Posterior vena cava (tissue), 2 donors: Measurements from ENCODE around the gene C1orf94. TPM values are rescaled to one million over a fixed set of nuclear protein-coding genes. Genes with fewer than 3 reads are reported as not detected.
A peak's percentile ranks its signal among the peaks of the same experiment; 100 is the strongest.
"Not testable (repeated sequence)": the region's sequence is repeated elsewhere in the genome, so short reads cannot be mapped to it uniquely, and the experiment has no call there.

Experiments
- DNase-seq: peaks from one replicate; pipeline ENCODE4 v3.0.0-alpha.2; 2020; ENCODE audit warnings: low spot score
- intact Hi-C, 2 donors: fragments of 100-400 bp; cut with DNase I; formaldehyde crosslinking; loops; one replicate each; pipeline versions ENCODE4 v1.14.1 to v1.14.2; 2022 to 2023
- total RNA-seq, 2 donors: library from RNA; stranded (reverse); fragmentation: NEBNext Ultra II Directional; extraction: Animal tissue kit (Norgen Biotek cat#: 25700); gene quantifications; one replicate each; pipeline ENCODE4 v1.2.1, GENCODE V29; 2021
- donor health status: DM: yes; HTN: yes; CAD: no.
- donor health status: DM: yes; HTN: yes; CAD: no.

Gene C1orf94
- total RNA-seq, 2 donors from 2014 or later, result not detected

DNA sequence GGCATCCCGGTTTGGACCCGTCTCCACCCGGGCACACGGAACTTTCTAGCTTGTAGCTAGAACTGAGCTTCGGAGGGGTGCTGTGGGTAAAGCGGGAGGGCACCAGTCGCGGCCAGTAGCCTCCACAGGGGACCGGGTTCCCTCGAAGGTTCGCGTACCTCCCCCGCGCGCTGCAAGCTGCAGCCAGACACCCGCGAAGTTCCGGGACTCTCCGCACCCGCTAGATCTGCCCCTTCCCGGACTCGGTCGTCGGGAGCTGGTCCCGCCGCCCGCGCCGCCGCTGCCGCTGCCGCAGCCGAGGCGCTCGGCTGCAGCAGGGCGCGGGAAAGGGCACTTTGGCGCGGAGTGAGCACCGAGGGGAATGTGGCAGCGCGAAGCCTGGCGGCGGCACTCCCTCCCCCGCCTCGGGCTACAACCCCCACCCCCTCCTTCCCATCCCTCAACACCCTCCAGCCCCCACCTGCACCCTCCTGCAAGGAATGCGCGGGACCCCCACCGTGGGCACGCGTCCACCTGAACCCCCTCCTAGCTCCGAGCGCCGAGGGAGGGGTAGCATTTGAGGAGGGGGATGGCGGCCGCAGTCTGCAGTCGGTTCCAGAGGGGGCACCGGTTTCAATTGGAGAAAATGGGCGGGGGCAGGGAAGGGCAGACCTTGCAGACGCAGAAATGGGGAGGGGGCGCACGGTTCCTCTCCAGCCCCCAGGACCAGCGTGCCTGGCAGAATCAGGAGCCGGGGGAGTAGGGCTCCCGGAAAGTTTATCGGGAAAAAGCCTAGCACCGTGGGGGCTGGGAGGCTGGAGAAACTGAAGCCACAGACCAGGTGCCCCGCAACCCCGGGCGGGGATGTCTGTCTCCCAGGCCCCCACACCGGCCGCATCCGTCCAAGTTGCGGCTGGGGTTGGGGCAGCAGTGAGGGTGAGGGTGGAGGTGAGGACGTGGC lies 12.6 kb upstream of the C1orf94 start:
- intact Hi-C loops, result loop anchor here (5.0 to 10.0 kb wide), 2 partner anchors 427 to 529 kb away; no protein-coding TSS in a partner anchor
- DNase-seq, result no peak

GRCh38 chr1:34164771-34165391 lies 11.8 kb upstream of the C1orf94 start, which contains the start of gene CSMD2:
Gene CSMD2, minus strand, starts transcription at chr1:34165230. Its CDS starts 133 bp downstream, at chr1:34165097.
- intact Hi-C loops, result loop anchor here (5.0 to 10.0 kb wide), 2 partner anchors 428 to 530 kb away; no protein-coding TSS in a partner anchor
- DNase-seq, result peak; percentile 85

DNA sequence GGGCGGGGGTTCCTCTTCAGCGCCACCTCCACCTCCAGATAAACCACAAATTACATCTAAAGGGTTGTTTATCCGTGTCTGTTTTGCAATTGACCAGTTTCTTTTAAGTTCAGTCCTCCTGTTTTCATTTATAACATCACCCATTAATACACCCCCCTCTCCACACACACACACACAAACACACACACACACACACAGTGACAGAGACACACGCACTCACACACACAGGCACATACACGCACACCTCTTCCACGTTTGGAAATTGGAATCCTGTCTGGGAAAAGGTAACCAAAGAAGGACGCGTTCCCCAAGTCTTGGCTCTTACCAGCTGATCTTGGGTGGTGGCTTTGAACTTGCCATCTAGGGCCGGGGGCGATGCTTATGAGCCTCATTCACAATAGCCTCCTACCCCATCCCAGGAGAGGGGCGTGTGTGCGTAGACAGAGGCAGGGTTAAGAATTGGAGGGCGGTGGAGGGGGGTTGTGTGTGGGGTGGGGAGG lies 11.2 kb upstream of the C1orf94 start:
- no peak for DNase-seq
- intact Hi-C loops, result loop anchor here in 1 of 2 donors (10.0 kb wide), 1 partner anchor 531 kb away; no protein-coding TSS in a partner anchor

DNA sequence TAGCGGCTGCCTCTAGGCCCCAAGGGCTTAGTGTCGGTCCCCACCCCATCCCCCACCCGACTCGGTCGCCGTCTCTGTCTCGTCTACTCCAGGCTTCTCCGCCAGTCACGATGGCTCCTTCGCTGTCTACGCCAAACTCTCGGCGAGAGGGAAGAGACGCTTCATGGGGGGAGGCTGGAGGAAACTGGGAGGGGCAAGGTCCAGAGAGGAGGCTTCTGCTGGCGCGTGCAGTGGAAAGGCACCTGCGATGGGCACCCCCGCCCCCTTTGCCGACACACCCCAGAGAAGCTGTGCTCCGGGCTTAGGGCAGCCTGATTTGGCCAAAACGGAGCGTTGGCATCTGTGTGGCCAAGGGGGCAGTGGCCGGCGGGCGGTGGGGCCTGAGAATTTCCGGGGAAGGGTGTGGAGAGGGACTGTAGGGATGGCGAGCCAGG lies 10.5 kb upstream of the C1orf94 start:
- DNase-seq, result no peak
- intact Hi-C loops, result loop anchor here in 1 of 2 donors (10.0 kb wide), 1 partner anchor 531 kb away; no protein-coding TSS in a partner anchor

DNA sequence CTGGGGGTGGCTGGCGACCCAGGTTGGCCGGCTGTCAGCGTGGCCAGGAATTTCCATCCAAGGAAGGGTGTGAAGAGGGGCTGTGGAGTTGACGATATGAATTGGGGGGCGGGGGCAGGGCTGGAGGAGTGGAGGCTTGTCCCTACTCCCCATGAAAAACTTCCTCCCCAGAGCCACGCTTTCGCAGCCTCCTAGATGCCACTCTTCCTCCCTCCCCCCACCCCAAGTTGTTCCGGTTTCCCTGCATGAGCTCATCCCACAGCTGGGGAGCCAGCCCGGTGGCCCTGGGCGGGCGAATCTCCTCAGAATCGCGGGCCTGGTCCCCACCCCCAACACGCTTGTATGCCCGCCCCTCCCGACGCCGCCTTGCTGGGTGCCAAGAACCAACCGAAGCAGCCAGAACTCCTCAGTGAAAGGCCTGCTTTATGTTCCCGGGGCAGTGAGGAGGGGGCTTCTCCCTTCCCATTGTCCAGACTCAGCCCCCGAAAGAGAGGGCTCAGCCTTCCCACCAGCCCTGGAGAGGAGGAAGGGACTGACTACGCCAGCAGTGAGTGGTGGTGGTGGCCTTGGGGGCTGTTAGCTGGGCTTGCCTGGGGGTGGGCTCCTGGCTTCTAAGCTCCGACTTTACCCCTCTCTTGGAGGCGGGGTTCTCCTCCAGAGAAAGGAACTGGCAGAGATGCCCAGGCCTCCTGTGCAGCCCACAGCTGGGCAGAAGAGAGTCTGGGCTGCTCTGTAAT lies 9.9 kb upstream of the C1orf94 start:
- intact Hi-C loops, result loop anchor here in 1 of 2 donors (10.0 kb wide), 1 partner anchor 532 kb away; no protein-coding TSS in a partner anchor
- no peak for DNase-seq

GRCh38 chr1:34167389-34167788 lies 9.3 kb upstream of the C1orf94 start:
- intact Hi-C loops, result loop anchor here in 1 of 2 donors (10.0 kb wide), 1 partner anchor 533 kb away; no protein-coding TSS in a partner anchor

GRCh38 chr1:34175744-34176143 lies 963 bp upstream of the C1orf94 start:
- intact Hi-C loops, result no loop called here
- DNase-seq, result no peak

More at GRCh38 chr1:34167389-34167788, 9.3 kb upstream of the C1orf94 start:
- DNase-seq, result no peak

DNA sequence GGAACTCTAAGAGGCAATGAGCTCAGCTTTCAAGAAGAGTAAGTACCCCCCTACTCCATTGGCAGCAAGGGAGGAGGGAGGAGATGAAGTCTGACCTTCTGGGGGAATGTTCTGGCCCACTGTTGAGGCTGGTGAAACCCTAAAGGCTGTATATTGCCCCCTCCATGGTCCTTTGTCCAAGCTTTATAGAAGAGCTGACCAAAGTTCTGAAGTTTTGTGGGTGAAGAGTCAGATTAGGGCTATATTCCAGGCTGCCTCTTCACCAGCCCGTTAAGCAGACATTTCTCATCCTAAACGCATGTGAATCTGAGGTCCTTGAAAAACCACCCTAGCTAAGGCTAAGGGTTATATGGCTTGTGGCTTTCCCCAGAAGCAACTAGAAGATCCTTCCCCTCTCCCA lies 1.4 kb downstream of the C1orf94 start:
- intact Hi-C loops, result no loop called here
- no peak for DNase-seq

DNA sequence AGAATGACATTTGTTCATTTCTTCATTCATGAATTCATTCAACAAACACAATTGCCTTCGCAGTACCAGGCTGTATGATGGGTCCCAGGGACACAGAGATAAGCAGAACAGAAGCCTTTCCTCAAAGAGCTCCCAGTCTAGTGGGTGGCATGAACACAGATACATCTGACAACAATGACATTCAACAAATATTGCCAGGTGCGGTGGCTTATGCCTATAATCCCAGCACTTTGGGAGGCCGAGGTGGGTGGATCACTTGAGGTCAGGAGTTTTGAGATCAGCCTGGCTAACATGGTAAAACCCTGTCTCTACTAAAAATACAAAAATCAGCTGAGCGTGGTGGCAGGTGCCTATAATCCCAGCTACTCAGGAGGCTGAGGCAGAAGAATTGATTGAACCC lies 6.7 kb downstream of the C1orf94 start:
- intact Hi-C loops, DNase-seq: not testable (repeated sequence)

DNA sequence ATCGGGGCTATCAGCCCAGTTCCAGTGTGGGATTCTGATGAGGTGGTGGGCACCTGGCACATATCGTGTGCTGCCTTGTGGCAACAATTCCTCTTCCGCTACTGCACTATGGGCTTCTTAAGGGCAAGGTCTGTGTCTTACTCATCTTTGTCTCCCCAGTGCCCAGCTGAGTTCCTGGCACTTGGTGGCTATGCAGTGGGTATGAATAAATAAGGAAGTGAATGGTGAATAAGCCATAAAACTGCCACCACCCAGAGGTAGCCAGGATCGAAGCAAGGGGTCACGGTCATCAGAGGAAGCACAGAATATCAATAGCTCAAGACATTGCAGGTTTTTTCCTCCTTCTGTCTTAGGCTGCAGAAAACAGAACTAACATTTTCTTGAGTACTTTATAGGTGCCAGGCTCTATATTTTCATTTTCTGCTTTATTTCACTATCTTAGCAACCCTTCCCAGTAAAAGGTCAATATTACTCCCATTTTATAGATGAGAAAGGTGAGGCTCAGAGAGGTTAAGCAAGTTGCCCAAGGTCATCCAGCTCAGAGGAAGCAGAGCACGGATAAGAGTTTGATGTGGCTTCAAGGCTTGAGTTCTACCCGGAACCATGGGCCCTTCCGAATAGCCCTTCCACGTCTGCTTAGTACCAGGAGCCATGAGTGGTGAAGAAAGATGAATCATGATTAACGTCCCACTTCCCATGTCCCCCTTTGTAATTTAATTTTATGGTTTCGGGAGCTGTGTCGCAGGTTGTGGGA lies 10.2 kb downstream of the C1orf94 start:
- intact Hi-C loops, result loop anchor here in 1 of 2 donors (5.0 kb wide), 1 partner anchor 250 kb away; no protein-coding TSS in a partner anchor
- DNase-seq, result no peak

DNA sequence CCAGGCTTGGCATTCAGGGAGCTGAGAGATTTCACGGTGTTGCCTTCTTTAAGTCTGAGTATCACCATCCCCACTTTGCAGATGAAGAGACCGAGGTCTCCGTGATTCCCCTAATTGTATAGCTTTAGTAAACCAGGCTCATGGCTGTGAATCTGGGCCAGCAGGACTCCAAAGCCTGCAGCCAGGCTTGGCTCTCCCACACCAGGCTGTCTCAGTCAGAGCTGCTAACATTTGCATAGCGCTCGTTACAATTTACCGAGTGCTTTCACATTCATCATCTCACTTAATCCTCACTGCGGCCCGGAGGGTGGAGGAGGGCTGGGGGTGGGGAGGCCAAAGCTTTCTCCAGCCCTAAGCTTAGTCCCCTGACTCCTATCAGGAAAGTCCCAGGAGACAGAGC lies 11.7 kb downstream of the C1orf94 start:
- intact Hi-C loops, result loop anchor here in 1 of 2 donors (5.0 kb wide), 1 partner anchor 249 kb away; no protein-coding TSS in a partner anchor
- DNase-seq, result no peak

DNA sequence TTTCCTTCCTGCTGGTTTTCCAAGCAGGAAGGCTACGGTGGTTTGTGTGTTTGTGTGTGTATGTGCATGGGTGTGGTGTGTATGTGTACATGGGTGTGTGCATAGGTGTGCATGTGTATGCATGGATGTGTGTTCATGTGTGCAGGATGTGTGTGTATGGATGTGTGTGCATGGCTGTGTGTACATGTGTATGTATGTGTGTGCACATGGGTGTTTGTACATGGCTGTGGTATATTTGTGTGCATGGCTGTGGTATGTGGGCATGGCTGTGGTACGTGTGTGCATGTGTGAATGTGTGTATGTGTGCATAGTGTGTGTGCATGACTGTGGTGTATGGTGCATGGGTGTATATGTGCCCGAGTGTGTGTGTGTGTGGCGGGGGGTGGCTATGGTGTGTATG lies 12.3 kb downstream of the C1orf94 start:
- intact Hi-C loops, result loop anchor here in 1 of 2 donors (5.0 kb wide), 1 partner anchor 248 kb away; no protein-coding TSS in a partner anchor
- DNase-seq, result no peak

DNA sequence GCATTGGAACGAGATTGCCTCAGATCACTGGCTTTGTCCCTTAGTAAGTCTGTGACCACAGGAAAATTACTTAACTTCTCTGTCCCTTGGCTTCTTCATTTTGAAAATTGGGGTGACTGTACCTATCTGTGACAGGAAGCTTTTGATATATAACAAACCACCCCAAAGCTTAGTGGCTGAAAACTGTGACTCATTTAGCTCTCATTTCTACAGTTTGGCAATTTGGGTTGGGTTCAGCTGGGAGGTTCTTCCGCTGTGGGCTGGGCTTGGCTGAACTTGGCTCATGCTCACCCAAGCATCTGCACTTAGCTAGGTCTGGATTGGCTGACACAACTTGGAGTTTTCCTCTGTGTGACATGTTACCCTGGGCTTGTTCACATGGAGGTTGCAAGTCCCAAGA lies 14.0 kb downstream of the C1orf94 start:
- no peak for DNase-seq
- intact Hi-C loops, result no loop called here

- intact Hi-C loops, result no loop called here
- DNase-seq, result no peak
These were observed 15.9 kb downstream of the C1orf94 start for GRCh38 chr1:34192621-34193020.

- no peak for DNase-seq
- intact Hi-C loops, result no loop called here
These were observed 23.2 kb downstream of the C1orf94 start for GRCh38 chr1:34199927-34200326.

DNA sequence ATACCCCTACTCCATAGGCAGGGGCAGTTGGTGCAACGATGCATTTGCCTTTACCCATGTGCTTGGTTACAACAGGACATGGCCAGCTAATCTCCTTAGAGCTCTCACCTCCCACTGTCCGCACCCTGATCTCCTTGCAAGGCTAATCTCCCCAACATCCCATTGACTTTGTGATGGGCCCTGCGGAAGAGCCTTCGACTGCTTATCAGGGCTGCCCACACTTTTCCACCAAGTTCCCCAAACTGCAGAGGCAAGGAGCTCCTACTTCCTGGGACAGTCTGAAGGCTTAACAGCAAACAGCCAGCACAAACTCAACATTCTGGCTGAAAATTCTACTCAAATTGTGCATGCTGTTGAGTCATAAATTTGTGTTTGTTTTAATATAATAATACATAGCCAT lies 36.0 kb downstream of the C1orf94 start:
- intact Hi-C loops, result no loop called here
- DNase-seq, result no peak

- intact Hi-C loops, result no loop called here
- no peak for DNase-seq
These were observed 37.2 kb downstream of the C1orf94 start for GRCh38 chr1:34213956-34214355.

GRCh38 chr1:34231441-34231840 lies 54.7 kb downstream of the C1orf94 start:
- intact Hi-C loops, result no loop called here
- DNase-seq, result no peak
